Measurements from ENCODE around the gene FBLN5.

DNA sequence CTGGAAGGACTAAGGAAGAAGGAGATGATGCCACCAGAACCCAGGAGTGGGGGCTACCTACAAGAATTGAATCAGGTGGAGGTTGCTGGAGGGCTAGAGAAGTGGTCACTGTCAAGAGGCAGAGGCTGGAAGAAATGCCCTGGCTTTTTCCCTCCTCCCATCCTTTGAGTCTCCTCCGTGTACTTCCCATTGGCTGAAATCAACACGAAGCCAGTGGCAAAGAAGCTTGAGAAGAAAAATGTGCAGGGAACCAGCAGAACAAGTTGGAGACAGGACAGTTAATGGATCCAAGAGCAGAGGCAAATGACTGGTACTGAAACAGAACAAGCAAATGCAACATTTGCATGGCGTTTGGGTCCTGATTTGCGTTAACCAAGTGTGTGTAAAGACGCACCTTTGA lies 9.1 kb upstream of the FBLN5 start:
- TF ChIP-seq, protein P1, sequence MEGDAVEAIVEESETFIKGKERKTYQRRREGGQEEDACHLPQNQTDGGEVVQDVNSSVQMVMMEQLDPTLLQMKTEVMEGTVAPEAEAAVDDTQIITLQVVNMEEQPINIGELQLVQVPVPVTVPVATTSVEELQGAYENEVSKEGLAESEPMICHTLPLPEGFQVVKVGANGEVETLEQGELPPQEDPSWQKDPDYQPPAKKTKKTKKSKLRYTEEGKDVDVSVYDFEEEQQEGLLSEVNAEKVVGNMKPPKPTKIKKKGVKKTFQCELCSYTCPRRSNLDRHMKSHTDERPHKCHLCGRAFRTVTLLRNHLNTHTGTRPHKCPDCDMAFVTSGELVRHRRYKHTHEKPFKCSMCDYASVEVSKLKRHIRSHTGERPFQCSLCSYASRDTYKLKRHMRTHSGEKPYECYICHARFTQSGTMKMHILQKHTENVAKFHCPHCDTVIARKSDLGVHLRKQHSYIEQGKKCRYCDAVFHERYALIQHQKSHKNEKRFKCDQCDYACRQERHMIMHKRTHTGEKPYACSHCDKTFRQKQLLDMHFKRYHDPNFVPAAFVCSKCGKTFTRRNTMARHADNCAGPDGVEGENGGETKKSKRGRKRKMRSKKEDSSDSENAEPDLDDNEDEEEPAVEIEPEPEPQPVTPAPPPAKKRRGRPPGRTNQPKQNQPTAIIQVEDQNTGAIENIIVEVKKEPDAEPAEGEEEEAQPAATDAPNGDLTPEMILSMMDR (IDR thresholded peaks at IDR 0.05) = no peak
- TF ChIP-seq POLR2A (IDR thresholded peaks at IDR 0.05) = no peak

All from vagina (tissue), 2 donors.